Activated naive CD4-positive, alpha-beta T cell (primary cell): ENCODE data around the gene IL31.
A peak's percentile ranks its signal among the peaks of the same experiment; 100 is the strongest.
"Not testable (repeated sequence)": the region's sequence is repeated elsewhere in the genome, so short reads cannot be mapped to it uniquely, and the experiment has no call there.

ENCODE experiments used
- DNase-seq, 4 experiments: peaks; one replicate each; lab custom pipeline; 2025; lab: John Stamatoyannopoulos, UW

Gene IL31

DNA sequence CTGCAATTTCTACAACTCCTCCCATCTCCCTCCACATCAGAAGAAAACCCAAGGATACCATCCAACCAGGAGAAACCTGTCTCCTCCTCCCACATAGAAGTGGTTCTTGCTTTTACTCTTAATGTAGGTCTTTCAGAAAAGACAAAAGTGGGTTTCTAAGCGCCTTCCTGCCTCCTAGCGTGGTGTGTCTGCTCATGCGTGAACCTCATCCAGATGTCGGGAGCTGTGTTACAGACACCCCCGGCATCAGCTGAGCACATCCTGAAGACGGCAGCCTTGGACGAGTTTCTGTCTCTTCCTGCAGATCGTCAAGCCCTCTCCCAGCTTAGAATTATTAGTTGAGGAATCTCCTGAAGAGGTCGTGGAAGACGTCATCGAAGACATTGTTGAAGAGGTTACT lies 18.4 kb upstream of the IL31 start:
- no peak for DNase-seq

DNA sequence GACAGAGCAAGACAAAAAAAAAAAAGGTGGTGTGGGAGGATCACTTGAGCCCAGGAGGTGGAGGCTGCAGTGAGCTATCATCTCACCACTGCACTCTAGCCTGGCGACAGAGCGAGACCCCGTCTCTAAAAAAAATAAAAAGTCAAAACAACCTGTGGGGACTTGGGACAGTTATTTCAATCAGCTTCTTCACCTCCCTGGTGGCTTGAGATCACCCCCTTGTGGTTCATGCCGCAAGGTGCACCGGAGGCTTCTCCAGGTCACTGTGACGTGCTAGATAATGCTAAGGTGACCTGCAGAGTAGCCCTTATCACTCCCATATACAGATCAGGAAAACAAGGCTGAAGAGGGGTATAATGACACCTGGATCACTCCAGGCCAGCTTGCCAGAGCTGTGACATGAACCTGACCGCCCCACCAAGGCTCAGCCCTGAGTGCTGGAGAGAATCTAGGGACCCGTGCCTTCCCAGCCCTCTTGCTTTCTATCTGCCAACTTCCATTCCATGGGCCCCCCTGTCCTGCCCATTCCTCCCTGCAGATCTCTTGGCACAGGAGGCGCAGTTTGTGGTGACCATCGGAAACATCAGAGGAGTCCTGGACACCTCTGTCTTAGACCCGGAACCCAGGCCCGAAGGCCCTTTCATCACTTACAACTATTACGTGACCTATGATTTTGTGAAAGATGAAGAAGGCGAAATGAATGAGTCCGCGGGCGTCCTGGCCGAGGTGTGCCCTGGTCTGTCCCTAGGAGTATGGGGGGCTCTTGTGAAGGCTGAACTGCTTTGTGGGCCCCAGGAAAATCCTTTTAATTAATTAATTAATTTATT lies 17.0 kb upstream of the IL31 start:
- peak; percentile 10 to 41 (median 22) for DNase-seq

DNA sequence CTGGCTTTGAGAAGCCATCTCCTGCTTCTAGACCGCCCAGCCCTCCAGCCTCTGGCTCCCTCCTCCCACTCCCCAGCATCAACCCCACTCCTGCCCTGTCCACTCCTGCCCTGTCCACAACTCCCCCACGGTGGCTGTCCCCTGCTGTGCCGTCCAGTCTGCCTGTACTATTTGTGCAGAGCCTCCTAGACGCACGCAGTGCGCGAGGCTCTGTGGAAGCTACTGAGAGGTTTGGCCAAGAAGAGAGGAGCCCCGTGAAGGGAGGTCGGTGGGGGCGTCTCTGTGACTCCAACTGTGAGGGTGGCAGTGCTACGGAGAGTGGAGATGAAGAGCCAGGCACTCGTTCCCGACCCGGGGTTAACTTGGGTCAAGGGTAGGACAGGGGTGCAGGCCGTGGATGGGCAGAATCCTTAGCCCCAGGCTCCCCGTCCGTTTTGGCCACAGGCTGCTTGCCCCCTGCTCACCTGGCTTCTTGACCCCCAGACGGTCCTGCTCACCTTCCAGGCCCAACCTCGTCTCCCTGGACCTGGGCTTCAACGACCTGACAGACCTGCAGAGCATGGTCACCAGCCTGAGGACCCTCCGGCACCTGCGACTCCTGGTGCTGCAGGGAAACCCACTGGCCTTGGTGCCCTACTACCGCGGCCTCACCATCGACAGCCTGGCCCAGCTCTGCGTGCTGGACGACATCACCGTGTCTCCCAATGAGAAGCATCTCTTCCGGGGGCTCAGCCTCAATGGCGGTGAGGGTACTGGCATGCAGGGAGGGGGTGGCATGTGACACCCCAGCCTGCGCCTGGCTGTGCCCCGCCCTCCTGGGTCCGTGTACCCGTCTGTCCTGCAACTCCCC lies 15.8 kb upstream of the IL31 start:
- no peak for DNase-seq

DNA sequence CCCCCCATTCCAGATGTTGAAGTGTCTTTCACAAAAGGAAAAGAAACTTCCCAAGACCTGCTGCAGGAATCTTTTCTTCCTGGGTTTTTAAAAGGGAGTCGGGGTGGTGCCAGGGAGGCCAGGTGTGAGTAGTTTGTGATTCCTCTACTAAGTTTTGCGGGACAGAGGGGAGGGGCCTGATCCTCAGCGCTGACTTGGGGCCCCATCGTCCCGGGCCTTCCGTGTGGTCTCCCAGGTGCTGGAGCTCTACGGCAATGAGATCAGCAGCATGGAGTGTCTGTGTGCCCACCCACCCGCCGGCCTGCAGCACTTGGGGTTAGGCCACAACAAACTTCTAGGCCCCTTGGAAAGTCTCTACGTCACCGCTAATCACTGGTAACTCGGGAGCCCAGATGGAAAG lies 13.4 kb upstream of the IL31 start:
- DNase-seq: no peak

DNA sequence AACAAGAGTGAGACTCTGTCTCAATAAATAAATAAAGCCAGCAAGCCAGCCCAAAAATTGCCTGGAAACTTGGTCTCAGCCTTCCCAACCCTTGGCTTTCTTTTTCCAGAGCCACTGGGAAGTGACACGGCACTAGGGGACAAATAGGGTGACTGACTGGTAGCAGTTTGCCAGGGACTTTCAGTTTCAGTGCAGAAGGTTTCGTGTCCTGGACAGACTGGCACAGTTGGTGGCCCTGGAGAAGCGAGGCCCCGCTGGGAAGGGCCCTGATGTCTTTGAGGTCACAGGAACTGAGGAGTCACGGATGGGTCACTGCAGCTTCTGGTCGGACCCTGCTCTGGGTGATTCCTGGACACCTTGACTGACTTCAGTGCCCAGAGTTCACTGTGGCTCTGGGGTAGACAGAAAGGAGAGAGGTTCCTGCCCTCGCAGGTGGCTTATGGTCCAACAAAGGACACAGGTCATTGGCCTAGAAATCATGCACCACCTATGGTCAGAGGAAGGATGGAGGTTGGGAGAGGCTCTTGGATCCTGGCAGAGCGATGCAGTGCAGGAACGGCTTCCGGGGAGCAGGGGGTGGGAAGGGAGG lies 11.6 kb upstream of the IL31 start:
- DNase-seq: no peak

DNA sequence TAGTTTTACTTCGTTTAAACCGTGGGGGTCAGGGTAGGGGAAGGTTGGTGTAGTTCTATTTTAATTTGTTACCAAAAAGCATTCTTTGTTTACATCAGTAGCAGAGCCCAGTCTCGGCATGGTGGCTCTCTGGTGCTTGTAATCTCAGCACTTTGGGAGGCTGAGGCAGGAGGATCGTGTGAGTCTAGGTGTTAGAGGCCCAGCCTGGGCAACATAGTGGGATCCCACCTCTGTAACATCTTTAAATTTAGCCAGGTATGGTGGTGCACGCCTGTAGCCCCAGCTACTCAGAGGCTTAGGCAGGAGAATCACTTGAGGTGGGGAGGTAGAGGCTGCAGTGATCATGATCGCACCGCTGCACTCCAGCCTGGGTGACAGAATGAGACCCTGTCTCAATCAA lies 11.1 kb upstream of the IL31 start:
- no peak for DNase-seq

DNA sequence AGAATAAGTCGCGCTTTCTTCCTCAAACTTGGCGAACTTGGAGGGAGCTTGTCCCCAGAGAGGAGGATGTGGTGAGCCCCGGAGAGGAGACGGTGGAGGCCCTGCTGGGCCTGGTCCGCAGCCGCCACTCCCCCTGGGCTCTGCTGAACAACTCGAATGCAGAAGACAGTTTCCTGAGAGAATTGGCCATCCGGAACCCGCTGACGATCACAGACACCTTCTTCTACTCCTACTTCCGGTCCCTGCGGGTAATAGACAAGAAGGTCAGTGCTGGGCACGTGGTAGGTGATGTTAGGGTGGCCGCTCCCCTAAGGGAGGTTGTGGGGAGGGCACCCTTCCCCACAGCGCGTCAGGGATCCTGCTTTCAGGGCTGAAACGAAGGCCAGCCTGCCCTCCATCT lies 10.5 kb upstream of the IL31 start:
- no peak for DNase-seq

DNA sequence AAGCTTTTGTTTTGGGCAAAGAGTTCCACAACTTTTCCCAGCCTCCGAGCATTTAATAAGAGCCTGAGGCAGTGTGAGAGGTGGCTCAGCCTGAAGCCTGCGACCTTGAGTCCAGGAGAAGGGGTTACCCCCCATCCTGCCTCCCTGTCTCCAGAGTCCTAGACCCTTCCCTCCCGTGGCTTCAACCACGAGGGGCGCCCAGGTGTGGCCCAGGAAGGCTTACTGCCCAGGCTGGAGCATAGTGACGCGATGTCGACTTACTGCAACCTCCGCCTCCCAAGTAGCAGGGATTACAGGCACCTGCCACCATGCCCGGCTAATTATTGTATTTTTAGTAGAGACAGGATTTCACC lies 9.5 kb upstream of the IL31 start:
- no peak for DNase-seq

DNA sequence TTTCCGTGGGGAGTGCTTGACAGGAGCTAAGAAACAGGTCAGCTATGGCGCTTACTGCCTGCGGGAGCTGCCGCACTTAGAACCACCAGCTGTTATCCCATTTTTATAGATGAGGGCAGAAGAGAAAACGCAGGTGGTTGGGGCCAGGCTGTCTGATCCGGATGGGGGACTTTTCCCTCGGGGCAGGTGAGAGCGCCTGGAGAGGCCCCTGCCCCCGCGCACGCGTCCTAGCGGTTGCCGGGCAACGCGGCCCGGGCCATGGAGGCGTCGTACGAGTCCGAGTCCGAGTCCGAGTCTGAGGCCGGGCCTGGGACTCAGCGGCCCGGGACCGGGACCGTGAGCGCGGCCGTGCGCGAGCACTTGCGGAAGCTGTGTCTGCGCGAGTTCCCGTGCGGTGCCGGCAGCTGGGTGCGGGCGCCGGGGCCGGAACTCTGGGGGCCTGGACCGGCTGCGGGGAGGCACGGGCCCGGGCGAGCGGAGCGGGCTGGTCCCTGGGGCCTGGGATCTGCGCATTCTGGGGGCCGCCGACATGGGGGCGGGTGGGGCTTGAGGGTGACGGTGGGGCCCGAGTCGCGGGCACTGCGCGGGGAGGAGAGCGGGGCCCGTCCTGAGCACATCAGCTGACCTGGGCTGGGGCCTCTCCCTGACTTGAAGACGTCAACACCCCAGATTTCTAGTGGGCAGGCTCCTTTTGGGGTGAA lies 9.0 kb upstream of the IL31 start, which contains the start of gene LRRC43:
TSS of gene LRRC43 (plus strand) at position 237 of the 701 bp plus-strand sequence. CDS start at position 259, 22 bp downstream.
- DNase-seq: peak in 2 of 4 experiments; percentile 16 to 33

DNA sequence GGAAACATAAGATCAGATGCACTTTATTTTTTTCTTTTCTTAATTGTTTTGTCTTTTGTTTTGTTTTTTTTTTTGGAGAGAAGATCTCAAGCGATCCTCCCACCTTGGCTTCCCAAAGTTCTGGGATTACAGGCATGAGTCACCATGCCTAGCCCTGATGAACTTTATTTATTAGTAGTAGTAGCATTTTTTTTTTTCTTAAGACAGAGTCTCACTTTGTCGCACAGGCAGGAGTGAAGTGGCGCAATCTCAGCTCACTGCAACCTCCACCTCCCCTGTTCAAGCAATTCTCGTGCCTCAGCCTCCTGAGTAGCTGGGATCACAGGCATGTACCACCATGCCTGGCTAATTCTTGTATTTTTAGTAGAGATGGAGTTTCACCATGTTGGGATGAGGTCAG lies 2.5 kb upstream of the IL31 start:
- DNase-seq: not testable (repeated sequence)

DNA sequence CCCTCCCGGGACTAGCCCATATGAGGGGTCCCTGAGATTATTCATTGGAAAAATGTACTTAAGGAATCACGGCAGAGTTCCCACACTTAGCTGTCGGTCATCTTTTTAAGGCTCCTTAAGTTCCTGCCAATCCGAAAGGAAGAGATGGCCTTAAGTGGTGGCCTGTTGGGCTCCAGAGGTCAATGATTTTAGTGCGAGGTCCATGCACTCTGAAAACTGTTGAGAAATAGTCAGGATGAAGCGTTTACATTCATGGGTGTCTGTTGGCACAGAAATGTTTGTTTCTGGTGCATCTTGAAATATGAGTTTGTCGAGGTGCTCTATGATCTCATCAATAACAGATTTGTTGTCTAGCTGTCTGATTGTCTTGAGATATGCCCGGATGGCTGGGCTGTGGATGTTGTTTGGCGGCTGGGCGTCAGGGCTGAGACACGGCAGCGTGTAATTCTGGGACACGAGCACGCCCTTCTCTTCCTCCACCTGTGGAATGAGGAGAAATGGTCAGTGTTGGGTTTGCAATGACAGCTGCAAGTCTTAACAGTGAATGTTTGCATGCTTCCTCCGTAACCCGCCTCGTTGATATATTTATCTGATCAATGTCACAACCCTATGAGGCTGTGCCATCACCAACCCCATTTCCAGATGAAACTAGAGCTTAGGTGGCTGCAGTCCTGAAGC lies 1.6 kb downstream of the IL31 start:
- no peak for DNase-seq

DNA sequence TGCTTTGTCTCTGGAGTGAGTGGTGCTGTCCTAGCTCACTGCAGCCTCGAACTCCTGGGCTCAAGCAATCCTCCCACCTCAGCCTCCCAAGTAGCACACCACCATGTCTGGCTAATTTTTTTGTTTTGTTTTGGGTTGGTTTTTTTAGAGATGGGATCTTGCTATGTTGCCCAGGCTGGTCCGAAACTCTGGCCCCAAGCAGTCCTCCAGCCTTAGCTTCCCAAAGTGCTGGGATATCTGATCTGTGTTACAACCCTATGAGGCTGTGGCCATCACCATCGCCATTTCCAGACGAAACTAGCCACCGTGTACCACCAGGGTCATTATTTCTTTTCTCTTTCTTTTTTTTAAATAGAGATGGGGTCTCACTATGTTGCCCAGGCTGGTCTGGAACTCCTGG lies 2.6 kb downstream of the IL31 start:
- no peak for DNase-seq

DNA sequence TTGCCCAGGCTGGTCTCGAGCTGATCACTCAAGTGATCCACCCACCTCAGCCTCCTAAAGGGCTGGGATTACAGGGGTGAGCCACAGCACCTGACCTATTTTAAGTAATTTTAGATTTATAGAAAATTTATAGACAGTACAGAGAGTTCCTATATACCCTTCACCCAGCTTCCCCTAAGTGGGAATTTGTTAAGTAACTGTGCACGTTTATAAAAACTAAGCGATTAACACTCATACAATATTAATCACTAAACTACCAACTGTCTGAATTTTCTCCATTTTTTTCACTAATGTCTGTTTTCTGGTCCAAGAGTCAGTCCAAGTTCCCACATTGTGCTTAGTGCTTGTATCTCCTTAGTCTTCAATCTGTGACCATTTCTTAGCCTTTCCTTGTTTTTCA lies 5.5 kb downstream of the IL31 start:
- DNase-seq: no peak

DNA sequence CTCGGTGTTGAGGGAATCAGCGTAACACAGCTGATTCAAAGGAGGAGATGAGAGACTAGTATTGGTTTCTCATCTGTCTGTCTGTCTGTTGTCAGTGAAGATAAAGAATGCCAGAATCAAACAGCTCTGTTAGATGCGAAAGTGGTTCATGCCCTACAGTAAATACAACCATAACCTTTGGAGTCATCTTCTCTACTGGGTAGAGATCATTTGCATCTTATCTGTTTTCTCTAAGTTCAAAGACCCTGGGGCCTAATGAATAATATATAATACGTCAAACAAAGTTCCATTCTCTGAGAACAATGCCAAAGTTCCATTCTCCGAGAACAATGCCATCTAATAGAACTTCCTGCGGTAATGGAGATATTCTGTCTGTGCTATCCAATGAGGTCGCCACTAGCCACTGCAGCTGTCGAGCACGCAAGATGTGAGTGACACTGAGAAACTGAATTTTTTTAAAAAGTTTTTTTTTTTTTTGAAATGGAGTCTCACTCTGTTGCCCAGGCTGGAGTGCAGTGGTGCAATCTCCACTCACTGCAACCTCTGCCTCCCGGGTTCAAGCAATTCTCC lies 6.6 kb downstream of the IL31 start:
- DNase-seq: no peak

DNA sequence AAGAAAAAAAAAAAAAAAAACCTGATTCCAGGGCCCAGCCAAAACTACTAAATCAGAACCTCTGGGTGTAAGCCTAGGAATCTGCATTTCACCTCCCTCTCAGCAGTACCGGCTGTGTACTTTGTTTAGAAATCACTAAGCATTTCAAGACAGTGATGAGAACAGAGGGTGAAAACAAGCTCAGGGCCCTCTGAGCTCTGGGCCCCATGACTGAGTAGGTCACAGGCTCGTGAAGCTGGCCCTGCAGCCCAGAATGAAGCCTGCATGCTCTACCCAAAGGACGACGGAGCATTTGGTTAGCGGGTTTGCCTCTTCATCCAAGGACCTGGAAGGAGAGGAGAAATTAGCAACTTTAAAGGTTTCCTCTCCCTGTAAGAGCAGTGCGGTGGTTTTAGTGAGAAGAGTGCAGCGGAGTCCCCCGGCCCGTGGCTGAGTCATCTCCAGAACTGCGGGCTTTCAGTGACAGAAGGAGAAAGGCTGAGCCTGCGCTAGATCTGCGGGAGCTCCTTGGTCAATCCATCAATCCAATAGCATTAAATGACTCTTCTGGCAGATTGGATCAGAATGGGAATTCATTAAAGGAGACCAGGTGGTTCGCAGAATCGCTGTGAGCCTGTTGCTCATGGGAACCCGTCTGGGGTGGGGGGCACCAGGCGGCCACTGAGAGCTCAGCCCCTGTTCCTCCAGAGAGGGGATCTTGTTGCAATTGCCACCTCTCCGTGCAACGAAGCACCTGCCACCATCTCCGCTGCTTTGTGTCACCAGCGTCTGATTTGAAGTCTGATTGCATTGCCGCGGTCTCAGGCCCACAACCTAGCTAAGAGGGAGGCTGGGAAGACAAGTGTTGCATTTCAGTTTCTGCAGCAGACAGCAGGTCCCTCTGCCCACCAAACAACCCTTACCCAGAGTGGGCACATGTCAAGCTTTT lies 7.3 kb downstream of the IL31 start:
- DNase-seq: no peak

DNA sequence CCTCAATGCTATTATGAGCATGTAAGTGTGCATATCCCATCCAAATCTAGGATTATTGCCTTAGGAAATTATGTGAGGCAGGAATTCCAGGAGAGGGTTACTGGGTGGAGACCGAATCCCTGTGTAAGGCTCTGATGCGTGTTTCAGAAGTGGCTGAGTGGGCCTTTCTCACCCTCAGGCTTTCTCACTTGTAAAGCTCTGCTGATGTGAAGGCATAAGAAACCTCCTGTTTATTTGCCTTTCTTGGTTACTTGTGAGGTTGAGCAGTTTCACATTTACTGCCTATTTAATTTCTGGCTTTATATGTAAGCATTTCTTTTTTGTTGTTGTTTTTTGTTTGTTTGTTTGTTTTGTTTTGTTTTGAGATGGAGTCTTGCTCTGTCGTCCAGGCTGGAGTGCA lies 11.0 kb downstream of the IL31 start:
- DNase-seq: no peak

DNA sequence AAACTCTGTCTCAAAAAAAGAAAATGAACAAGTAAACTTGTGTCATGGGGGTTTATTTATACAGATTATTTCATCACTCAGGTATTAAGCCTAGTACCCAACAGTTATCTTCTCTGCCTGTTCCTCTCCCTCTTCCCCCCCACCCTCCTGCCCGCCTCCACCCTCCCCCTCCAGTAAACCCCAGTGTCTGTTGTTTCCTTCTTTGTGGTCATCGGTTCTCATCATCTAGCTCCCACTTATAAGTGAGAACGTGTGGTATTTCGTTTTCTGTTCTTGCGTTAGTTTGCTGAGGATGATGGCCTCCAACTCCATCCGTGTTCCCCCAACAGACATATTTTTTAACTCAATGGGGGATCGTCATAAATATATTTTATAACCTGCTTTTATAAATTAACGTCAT lies 12.3 kb downstream of the IL31 start:
- no peak for DNase-seq

DNA sequence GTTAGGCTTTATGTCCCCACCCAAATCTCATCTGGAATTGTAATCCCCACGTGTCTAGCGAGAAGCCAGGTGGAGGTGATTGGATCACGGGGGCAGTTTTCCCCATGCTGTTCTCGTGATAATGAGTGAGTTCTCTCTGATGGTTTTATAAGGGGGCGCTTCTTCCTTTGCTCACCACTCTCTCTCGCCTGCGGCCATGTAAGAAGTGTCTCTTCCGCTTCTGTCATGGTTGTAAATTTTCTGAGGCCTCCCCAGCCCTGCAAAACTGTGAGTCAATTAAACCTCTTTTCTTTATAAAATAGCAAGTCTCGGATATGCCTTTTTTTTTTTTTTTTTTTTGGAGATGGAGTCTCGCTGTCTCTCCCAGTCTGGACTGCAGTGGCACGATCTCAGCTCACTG lies 13.3 kb downstream of the IL31 start:
- DNase-seq: no peak

DNA sequence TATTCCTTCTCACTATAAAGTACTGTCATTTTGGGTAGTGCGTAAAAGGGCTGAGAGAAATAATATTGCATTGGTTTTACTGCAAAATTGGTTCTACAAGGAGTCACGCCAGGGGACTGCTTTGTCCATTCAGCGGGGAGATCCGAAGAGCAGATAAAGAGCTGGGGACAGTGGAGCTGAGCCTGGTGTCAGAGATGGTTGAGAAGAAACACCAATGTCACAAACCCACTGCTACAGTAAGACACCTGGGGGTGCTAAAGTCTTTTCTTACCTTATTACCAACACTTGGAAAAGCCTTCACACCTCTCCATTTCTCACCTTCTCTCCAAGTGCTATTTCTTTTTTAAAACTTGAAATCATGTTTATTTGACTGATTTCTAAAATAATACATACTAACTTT lies 14.1 kb downstream of the IL31 start:
- DNase-seq: no peak

DNA sequence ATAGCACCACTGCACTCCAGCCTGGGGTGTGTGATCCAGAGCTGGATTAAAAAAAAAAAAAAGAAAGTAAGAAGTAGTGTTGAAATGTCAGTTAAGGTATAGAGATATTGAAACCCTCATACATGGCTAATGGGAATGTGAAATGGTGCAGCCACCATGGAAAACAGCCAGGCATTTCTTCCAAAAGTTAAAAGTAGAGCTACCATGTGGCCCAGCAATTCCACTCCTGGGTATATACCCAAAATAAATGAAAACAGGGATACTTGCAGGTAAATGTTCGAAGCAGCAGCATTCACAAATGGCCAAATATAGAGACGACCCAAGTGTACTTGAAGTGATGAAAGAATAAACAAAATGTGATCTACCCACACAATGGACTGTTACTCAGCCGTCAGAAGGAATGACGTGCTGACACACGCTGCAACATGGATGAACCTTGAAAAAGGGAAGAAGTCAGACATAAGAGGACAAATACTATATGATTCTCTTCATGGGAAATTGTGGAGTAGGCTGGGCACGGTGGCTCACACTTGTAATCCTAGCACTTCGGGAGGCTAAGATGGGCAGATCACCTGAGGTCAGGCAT lies 15.2 kb downstream of the IL31 start:
- DNase-seq: no peak
